Stimulated activated CD8-positive, alpha-beta memory T cell treated with anti-CD3 and anti-CD28 coated beads, Interleukin-4, amount 100 ng/mL, for 24 hours (primary cell): ENCODE results near the gene IFNG-AS1.

ENCODE experiments used
- DNase-seq: peaks from one replicate; pipeline ENCODE4 v3.0.0-alpha.2; 2020; ENCODE audit warnings: low read depth

The IFNG-AS1 gene

GRCh38 chr12:67994046-67994445 lies 4.8 kb downstream of the IFNG-AS1 start:
- DNase-seq = no peak

GRCh38 chr12:67996347-67996746 lies 7.1 kb downstream of the IFNG-AS1 start:
- no peak for DNase-seq

GRCh38 chr12:67998379-67998778 lies 9.1 kb downstream of the IFNG-AS1 start:
- no peak for DNase-seq

- DNase-seq = no peak
Observed at GRCh38 chr12:67999244-67999643, 10.0 kb downstream of the IFNG-AS1 start.

- DNase-seq = no peak
Observed at GRCh38 chr12:68001486-68002466, 12.5 kb downstream of the IFNG-AS1 start.

- DNase-seq = no peak
Observed at GRCh38 chr12:68003777-68004176, 14.5 kb downstream of the IFNG-AS1 start.

GRCh38 chr12:68007033-68007432 lies 17.8 kb downstream of the IFNG-AS1 start:
- no peak for DNase-seq

GRCh38 chr12:68007466-68007865 lies 18.2 kb downstream of the IFNG-AS1 start:
- DNase-seq = no peak

GRCh38 chr12:68011206-68011881 lies 22.1 kb downstream of the IFNG-AS1 start:
- DNase-seq = no peak

- no peak for DNase-seq
Observed at GRCh38 chr12:68011882-68012207, 22.6 kb downstream of the IFNG-AS1 start.

- no peak for DNase-seq
Observed at GRCh38 chr12:68012712-68013111, 23.5 kb downstream of the IFNG-AS1 start.

- DNase-seq = no peak
Observed at GRCh38 chr12:68013181-68013580, 23.9 kb downstream of the IFNG-AS1 start.

- DNase-seq = no peak
Observed at GRCh38 chr12:68016136-68016535, 26.9 kb downstream of the IFNG-AS1 start.

- DNase-seq = no peak
Observed at GRCh38 chr12:68018315-68018714, 29.1 kb downstream of the IFNG-AS1 start.

GRCh38 chr12:68020049-68020448 lies 30.8 kb downstream of the IFNG-AS1 start:
- no peak for DNase-seq

GRCh38 chr12:68020699-68021098 lies 31.5 kb downstream of the IFNG-AS1 start:
- no peak for DNase-seq

- DNase-seq = no peak
Observed at GRCh38 chr12:68028647-68029046, 39.4 kb downstream of the IFNG-AS1 start.

- no peak for DNase-seq
Observed at GRCh38 chr12:68030248-68030647, 41.0 kb downstream of the IFNG-AS1 start.

- no peak for DNase-seq
Observed at GRCh38 chr12:68031174-68031573, 41.9 kb downstream of the IFNG-AS1 start.

GRCh38 chr12:68031881-68032739 lies 42.9 kb downstream of the IFNG-AS1 start:
- no peak for DNase-seq

GRCh38 chr12:68034567-68034966 lies 45.3 kb downstream of the IFNG-AS1 start:
- no peak for DNase-seq

GRCh38 chr12:68036642-68037041 lies 47.4 kb downstream of the IFNG-AS1 start:
- no peak for DNase-seq
